ENCODE data around the gene APP.

DNA sequence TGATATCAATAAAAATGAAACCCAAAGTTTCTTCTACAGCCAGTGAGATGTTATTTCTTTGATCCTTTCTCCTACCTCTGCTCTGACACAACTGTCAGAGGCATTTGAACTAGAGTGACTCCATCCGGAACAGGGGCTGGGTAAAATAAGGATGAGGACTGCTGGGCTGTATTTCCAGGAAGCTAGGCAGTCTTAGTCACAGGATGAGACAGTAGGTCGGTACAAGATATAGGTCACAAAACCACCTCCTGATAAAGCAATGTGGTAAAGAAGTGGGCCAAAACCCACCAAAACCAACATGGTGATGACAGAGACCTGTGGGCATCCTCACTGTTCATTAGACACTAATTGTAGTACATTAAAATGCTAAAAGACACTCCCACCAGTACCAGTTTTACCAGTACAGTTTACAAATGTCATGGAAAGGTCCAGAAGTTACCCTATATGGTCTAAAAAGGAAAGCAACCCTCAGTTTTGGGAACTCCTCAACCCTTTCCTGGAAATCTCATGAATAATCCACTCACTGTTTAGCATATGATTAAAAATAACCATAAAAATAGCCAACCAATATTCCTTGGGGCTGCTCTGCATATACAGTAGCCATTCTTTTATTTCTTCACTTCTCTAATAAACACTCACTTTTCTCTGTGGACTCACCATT, 339.1 kb downstream of the APP start:
- no peak for TF ChIP-seq POLR2AphosphoS5 (IDR thresholded peaks at IDR 0.05)
- TF ChIP-seq, protein P1, sequence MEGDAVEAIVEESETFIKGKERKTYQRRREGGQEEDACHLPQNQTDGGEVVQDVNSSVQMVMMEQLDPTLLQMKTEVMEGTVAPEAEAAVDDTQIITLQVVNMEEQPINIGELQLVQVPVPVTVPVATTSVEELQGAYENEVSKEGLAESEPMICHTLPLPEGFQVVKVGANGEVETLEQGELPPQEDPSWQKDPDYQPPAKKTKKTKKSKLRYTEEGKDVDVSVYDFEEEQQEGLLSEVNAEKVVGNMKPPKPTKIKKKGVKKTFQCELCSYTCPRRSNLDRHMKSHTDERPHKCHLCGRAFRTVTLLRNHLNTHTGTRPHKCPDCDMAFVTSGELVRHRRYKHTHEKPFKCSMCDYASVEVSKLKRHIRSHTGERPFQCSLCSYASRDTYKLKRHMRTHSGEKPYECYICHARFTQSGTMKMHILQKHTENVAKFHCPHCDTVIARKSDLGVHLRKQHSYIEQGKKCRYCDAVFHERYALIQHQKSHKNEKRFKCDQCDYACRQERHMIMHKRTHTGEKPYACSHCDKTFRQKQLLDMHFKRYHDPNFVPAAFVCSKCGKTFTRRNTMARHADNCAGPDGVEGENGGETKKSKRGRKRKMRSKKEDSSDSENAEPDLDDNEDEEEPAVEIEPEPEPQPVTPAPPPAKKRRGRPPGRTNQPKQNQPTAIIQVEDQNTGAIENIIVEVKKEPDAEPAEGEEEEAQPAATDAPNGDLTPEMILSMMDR (IDR thresholded peaks at IDR 0.05): no peak
